HEK293T (cell line): ENCODE measurements around the gene PMF1.
A peak's percentile ranks its signal among the peaks of the same experiment; 100 is the strongest.

Experiments used
- BHLHE40 ChIP-seq: fragments of 450-650 bp; IDR thresholded peaks from 2 replicates; pipeline ENCODE4 v1.6.1; 2016; ENCODE audit warnings: mild to moderate bottlenecking, moderate library complexity, borderline replicate concordance
- FOXA1 ChIP-seq: fragments of 450-650 bp; IDR thresholded peaks from 2 replicates; pipeline ENCODE4 v1.6.1; 2016; ENCODE audit warnings: mild to moderate bottlenecking
- NFRKB ChIP-seq: fragments of 450-650 bp; IDR thresholded peaks from 2 replicates; pipeline ENCODE4 v1.6.1; 2016; ENCODE audit warnings: mild to moderate bottlenecking, moderate library complexity
- PKNOX1 ChIP-seq: fragments of 450-650 bp; IDR thresholded peaks from 2 replicates; pipeline ENCODE4 v1.6.1; 2016
- SP1 ChIP-seq: fragments of 450-650 bp; IDR thresholded peaks from 2 replicates; pipeline ENCODE4 v1.6.1; 2017
- SUZ12 ChIP-seq: fragments of 450-650 bp; IDR thresholded peaks from 2 replicates; pipeline ENCODE4 v1.6.1; 2016; ENCODE audit warnings: mild to moderate bottlenecking
- TARDBP ChIP-seq: fragments of 450-650 bp; IDR thresholded peaks from 2 replicates; pipeline ENCODE4 v1.6.1; 2016

GRCh38 chr1:156212833-156213643 is at the start of gene PMF1:
- TF ChIP-seq SP1 = no peak
- TF ChIP-seq FOXA1 = no peak
- peak; percentile 89 for TF ChIP-seq NFRKB
- peak; percentile 98 for TF ChIP-seq PKNOX1
- TF ChIP-seq BHLHE40 = no peak
- no peak for TF ChIP-seq TARDBP
- TF ChIP-seq SUZ12 = no peak
